HL-60 (cell line): ENCODE measurements around the gene RPAP3.

ENCODE experiments used
- CTCF ChIP-seq: IDR thresholded peaks from one replicate; pipeline ENCODE4 v1.5.1; 2011; ENCODE audit warnings: low read length, control low read depth, inconsistent platforms; ENCODE audit not compliant: insufficient read depth
- GABPA ChIP-seq: IDR thresholded peaks from 2 replicates; pipeline ENCODE4 v1.6.1; 2012; ENCODE audit warnings: low read depth
- POLR2AphosphoS5 ChIP-seq: IDR thresholded peaks from 2 replicates; pipeline ENCODE4 v1.6.1; 2012; ENCODE audit warnings: low read depth
- REST ChIP-seq: IDR thresholded peaks from 2 replicates; pipeline ENCODE4 v1.6.1; 2012; ENCODE audit warnings: low read depth; ENCODE audit not compliant: insufficient replicate concordance

GRCh38 chr12:47745485-47746041, 39.7 kb upstream of the RPAP3 start:
- no peak for TF ChIP-seq POLR2AphosphoS5
- TF ChIP-seq CTCF = no peak
- no peak for TF ChIP-seq GABPA
- TF ChIP-seq REST = no peak
